Epithelial cell of proximal tubule (primary cell): ENCODE results near the gene H2AZ2. TPM values are rescaled to one million over a fixed set of nuclear protein-coding genes. Genes with fewer than 3 reads are reported as not detected.
"Not testable (repeated sequence)": the region's sequence is repeated elsewhere in the genome, so short reads cannot be mapped to it uniquely, and the experiment has no call there.

Source experiments
- DNase-seq: peaks from one replicate; pipeline ENCODE4 v3.0.0-alpha.2; 2011; ENCODE audit warnings: low read depth
- H3K4me3 ChIP-seq: 2 replicates; pipeline ENCODE4 v1.5.1; 2011; ENCODE audit warnings: low read depth, mild to moderate bottlenecking, low read length
- total RNA-seq: library from RNA; depleted of rRNA; stranded (reverse); fragments of >200 nt; gene quantifications from 2 replicates; pipeline ENCODE4 v1.2.3, GENCODE V29; 2015
- TF ChIP-seq, protein P1 (sequence below): conservative IDR thresholded peaks from 2 replicates; pipeline ENCODE4 v1.5.1; 2012; ENCODE audit warnings: low read depth, mild to moderate bottlenecking, low read length

H2AZ2 gene
- total RNA-seq, 1 donor from 2014 or later = 208 TPM

DNA sequence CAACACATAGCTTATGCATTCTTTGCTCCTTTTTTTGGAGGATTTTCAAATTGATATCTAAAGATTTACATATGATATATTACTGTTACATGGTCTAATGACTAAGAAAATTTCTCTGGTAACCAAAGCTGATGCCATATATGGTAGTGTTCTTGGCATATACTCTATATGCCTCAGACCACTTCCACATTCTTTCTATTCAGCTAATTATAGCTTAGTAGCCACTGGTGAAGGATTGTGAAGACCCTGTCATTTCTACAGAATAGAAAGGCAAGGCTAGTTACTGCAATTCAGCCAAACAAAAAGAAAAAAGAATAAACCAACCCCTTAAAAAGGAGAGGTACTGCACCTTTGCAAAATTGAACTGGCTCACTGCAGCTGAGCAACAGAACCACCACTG lies 33.7 kb upstream of the H2AZ2 start:
- peak overlapping the region; percentile 26 for H3K4me3 ChIP-seq
- DNase-seq = no peak
- TF ChIP-seq, protein P1, sequence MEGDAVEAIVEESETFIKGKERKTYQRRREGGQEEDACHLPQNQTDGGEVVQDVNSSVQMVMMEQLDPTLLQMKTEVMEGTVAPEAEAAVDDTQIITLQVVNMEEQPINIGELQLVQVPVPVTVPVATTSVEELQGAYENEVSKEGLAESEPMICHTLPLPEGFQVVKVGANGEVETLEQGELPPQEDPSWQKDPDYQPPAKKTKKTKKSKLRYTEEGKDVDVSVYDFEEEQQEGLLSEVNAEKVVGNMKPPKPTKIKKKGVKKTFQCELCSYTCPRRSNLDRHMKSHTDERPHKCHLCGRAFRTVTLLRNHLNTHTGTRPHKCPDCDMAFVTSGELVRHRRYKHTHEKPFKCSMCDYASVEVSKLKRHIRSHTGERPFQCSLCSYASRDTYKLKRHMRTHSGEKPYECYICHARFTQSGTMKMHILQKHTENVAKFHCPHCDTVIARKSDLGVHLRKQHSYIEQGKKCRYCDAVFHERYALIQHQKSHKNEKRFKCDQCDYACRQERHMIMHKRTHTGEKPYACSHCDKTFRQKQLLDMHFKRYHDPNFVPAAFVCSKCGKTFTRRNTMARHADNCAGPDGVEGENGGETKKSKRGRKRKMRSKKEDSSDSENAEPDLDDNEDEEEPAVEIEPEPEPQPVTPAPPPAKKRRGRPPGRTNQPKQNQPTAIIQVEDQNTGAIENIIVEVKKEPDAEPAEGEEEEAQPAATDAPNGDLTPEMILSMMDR = no peak

DNA sequence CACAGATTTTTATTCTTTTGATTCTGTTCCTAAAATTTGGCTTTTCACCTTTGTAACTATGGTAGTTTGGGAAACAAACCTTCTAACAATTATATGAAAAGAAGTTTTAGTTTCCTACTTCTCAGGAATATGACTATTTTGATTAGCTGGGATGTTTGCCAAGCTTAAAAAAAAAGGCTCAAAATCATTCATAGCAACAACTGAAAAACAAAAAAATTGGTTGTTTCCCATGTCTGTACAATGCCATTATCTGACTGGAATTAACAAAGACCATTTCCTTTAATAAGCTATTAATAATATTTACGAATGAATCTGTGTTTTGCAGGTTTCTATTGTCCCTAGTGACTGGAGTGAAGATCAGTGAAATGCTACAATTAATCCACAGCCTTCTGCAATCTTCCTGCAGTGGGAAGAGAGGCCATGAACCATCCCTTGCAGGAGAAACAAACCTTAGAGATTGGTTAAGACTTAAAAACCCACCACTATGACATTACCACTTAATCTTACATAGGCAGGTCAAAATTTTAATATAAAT lies 33.2 kb upstream of the H2AZ2 start:
- DNase-seq = no peak
- TF ChIP-seq, protein P1 = no peak
- no peak overlapping the region for H3K4me3 ChIP-seq

DNA sequence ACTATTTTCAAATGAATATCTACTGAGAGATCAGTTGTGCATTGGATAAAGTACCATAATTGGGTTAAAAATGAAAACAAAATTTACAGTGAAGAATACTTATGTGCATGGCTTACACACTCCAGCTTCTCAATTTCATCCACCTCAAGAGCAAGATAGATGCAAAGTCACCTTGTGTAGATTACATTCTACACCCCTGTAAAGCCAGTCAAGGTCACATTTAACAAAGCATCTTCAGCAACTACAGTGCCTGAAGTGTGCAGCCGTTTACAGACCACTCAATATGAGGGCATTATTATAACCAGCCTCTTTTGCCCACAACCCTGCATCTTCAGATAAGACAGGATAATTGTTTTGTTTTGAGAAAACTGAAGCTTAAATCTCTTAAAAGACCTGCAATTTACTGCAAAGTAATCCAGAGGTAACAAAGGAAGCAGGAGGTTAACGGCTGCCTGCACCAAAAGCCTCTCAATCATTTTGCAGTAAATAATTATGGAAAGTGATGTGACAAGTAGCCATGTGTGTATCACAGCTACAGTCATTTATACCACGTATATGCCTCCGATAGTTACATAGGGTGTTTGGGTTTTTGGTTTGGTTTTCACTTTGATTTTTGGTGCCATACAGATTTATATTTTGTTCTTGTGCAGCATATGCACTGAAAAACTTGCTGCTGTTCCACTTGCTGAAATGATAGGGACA lies 32.6 kb upstream of the H2AZ2 start:
- TF ChIP-seq, protein P1 = no peak
- no peak overlapping the region for H3K4me3 ChIP-seq
- DNase-seq = no peak

DNA sequence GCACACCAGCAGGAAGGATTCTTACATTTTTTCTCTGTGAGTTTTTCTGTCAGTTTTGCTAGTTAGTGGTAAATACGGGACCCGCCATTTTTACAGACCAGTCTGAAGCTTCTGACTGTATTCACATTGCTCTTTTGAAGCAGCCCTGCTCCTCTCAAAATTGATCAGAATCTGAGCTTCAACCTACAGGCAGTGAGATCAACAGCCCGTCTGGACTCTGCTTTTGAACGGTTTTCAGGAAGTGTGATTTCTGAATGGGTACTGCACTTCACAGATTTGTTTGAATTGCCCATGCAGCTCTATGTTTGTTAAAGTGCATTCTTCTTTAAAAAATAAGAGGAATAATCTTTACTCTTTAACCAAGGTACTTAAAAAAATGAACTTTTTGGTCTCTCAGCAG lies 28.5 kb upstream of the H2AZ2 start:
- no peak overlapping the region for H3K4me3 ChIP-seq
- TF ChIP-seq, protein P1 = no peak
- no peak for DNase-seq

DNA sequence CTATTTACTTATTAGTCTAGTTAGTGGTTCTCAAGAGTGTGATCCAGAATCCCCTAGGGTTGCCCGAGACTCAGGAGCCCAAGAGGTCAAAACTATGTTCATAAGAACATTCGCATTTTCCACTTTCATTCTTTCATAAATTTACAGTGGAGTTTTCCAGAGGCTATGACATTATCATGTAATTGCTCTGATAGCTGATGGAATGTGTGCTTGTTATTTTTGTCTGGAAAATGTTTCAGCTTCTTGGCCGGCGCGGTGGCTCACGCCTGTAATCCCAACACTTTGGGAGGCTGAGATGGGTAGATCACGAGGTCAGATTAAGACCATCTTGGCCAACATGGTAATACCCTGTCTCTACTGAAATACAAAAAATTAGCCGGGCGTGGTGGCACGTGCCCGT lies 27.4 kb upstream of the H2AZ2 start:
- TF ChIP-seq, protein P1 = no peak
- H3K4me3 ChIP-seq = no peak overlapping the region
- no peak for DNase-seq

DNA sequence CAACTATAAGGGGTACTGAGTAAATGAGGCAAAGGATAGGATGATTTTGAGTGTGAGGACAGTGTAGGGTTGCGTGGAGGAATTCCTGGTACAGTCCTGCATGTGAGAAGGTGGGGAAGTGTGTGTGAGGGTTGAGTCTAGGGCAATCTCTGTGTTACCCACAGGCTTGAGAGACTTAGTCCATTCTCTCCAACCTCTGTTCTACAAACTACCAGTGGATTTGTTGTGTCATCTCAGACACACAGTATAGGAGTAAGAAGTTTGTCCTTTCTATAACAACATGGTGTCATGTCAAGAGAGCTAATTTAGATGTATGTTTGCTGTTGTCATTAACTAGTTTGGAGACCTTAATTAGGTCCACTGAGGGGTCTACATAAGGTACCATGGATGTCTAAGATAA lies 24.9 kb upstream of the H2AZ2 start:
- TF ChIP-seq, protein P1 = no peak
- no peak overlapping the region for H3K4me3 ChIP-seq
- DNase-seq = no peak

DNA sequence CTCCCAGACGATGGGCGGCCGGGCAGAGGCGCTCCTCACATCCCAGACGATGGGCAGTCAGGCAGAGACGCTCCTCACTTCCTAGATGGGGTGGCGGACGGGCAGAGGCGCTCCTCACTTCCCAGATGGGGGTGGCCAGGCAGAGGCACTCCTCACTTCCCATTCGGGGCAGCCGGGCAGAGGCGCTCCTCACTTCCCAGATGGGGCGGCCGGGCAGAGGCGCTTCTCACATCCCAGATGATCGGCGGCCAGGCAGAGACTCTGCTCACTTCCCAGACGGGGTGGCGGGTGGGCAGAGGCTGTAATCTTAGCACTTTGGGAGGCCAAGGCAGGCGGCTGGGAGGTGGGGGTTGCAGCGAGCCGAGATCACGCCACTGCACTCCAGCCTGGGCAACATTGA lies 24.0 kb upstream of the H2AZ2 start:
- H3K4me3 ChIP-seq, DNase-seq: not testable (repeated sequence)

DNA sequence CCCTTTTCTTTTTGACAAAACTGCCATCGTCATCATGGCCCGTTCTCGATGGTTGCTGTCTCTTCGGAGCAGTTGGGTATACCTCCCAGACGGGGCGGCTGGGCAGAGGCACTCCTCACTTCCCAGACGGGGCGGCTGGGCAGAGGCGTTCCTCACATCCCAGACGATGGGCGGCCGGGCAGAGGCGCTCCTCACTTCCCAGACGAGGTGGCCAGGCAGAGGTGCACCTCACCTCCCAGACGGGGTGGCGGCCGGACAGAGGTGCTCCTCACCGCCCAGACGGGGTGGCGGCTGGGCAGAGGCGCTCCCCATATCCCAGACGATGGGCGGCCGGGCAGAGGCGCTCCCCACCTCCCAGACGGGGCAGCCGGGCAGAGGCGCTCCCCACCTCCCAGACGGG lies 22.9 kb upstream of the H2AZ2 start:
- H3K4me3 ChIP-seq, DNase-seq: not testable (repeated sequence)

DNA sequence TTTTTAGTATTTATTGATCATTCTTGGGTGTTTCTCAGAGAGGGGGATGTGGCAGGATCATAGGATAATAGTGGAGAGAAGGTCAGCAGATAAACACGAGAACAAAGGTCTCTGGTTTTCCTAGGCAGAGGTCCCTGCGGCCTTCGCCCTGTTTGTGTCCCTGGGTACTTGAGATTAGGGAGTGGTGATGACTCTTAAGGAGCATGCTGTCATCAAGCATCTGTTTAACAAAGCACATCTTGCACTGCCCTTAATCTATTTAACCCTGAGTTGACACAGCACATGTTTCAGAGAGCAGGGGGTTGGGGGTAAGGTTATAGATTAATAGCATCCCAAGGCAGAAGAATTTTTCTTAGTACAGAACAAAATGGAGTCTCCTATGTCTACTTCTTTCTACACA lies 22.4 kb upstream of the H2AZ2 start:
- not testable (repeated sequence) for DNase-seq, H3K4me3 ChIP-seq
